Measurements from ENCODE around the gene SMOC2. TPM values are rescaled to one million over a fixed set of nuclear protein-coding genes. Genes with fewer than 3 reads are reported as not detected.

The SMOC2 gene
- total RNA-seq, 1 experiment from 2014 or later: 0.42 TPM

DNA sequence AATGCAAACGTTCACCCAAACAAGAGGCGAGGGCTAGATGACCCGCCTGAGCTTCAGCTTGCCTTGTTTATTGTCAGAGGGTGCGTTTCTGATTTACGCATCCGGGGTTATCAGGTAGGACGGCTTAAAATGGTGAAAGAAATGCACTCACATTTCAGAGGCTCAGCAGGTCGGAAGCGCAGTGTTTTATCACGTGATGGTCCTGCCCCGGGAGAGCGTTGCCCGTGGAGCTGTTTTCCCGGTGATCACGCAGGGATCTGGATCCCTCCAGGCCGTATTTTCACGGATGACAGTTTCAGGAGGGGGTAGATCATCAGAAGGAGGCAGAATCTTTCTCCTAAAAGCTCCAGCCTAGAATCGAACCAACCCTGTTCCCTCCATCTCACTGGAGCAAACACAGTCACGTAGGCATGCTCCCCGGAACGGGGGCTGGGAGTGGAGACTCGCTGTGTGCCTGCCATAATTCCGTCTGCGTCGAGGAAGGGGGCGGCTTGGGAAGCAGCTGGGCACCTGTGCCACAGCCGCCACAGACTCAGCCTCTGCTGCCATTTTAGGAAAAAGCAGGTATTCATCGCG, 121.7 kb downstream of the SMOC2 start:
- Histone ChIP-seq H3K4me3 (replicated peaks in 1 of 2; ENCODE audit: low read depth in 1 of 2, low read length in 2 of 2) (no peak overlapping the region), H2AFZ (ENCODE audit: low read depth, low read length, poor library complexity, severe bottlenecking) (no peak overlapping the region), H3K36me3 (ENCODE audit: control insufficient read depth in 1 of 2, insufficient read depth in 2 of 2, low read length in 2 of 2) (no peaks in the 10 kb centered on the region), H3K4me2 (ENCODE audit: low read length) (no peak overlapping the region), H3K4me1 (ENCODE audit: control insufficient read depth in 1 of 2, insufficient read depth in 2 of 2, low read length in 2 of 2) (peaks cover 0 to 4% of the 10 kb centered on the region in 2 experiments; a peak in 1 of 4 replicates), H3K27me3 (ENCODE audit: insufficient read depth, low read length) (no peaks in the 10 kb centered on the region), H3K9ac (ENCODE audit: low read length) (no peak overlapping the region), H3K9me2 (ENCODE audit: insufficient read depth) (no peaks in the 10 kb centered on the region), H3K9me3 (ENCODE audit: control insufficient read depth in 1 of 2, insufficient read depth in 1 of 2, low read depth in 1 of 2, low read length in 2 of 2) (no peaks in the 10 kb centered on the region; a peak in 1 of 4 replicates), H3K27ac (ENCODE audit: low read depth, low read length) (no peak overlapping the region), H3K79me2 (ENCODE audit: insufficient read depth, low read length) (no peaks in the 10 kb centered on the region), H4K20me1 (ENCODE audit: insufficient read depth) (no peaks in the 10 kb centered on the region)
- DNase-seq (ENCODE audit: low read depth, low spot score) (no peak), ATAC-seq (no peak)
- intact Hi-C loops (cut with micrococcal nuclease): no loop called here
- no peak for TF ChIP-seq YY1 (IDR thresholded peaks at IDR 0.05; ENCODE audit: extremely low read depth, insufficient replicate concordance, low read depth, low read length)
- TF ChIP-seq POLR2A (IDR thresholded peaks at IDR 0.05; ENCODE audit: borderline replicate concordance, extremely low read depth, insufficient read depth, insufficient read length): no peak
- TF ChIP-seq EGR1 (IDR thresholded peaks at IDR 0.05; ENCODE audit: low read depth): no peak
- TF ChIP-seq FOSL1 (IDR thresholded peaks at IDR 0.05; ENCODE audit: low read depth): no peak
- no peak for TF ChIP-seq SP1 (IDR thresholded peaks at IDR 0.05; ENCODE audit: low read depth)
- TF ChIP-seq ZNF274 (IDR thresholded peaks at IDR 0.05; ENCODE audit: low read depth, low read length): no peak
- no peak for TF ChIP-seq SIN3A (IDR thresholded peaks at IDR 0.05; ENCODE audit: low read depth)
- TF ChIP-seq ZFX (IDR thresholded peaks at IDR 0.05): no peak
- TF ChIP-seq, protein P1, sequence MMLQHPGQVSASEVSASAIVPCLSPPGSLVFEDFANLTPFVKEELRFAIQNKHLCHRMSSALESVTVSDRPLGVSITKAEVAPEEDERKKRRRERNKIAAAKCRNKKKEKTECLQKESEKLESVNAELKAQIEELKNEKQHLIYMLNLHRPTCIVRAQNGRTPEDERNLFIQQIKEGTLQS (IDR thresholded peaks at IDR 0.05): no peak
- POLR2A ChIA-PET: no interaction called here
- CTCF ChIA-PET: no interaction called here
- no TSS peak for BruUV-seq (replicated peaks)
- RAD21 ChIA-PET (ENCODE audit: low non-redundant PET in 1 of 2, low total read pairs in 2 of 2, uncharacterized antibody in 2 of 2, unreplicated experiment in 2 of 2): no interaction called here

- Histone ChIP-seq H3K9me3 (ENCODE audit: control insufficient read depth in 1 of 2, insufficient read depth in 1 of 2, low read depth in 1 of 2, low read length in 2 of 2) (no peaks in the 10 kb centered on the region; a peak in 1 of 4 replicates), H3K4me3 (replicated peaks in 1 of 2; ENCODE audit: low read depth in 1 of 2, low read length in 2 of 2) (no peak overlapping the region), H3K9ac (ENCODE audit: low read length) (no peak overlapping the region), H3K79me2 (ENCODE audit: insufficient read depth, low read length) (no peaks in the 10 kb centered on the region), H3K27ac (ENCODE audit: low read depth, low read length) (no peak overlapping the region), H3K36me3 (ENCODE audit: control insufficient read depth in 1 of 2, insufficient read depth in 2 of 2, low read length in 2 of 2) (no peaks in the 10 kb centered on the region), H3K9me2 (ENCODE audit: insufficient read depth) (no peaks in the 10 kb centered on the region), H3K4me2 (ENCODE audit: low read length) (no peak overlapping the region), H2AFZ (ENCODE audit: low read depth, low read length, poor library complexity, severe bottlenecking) (no peak overlapping the region), H4K20me1 (ENCODE audit: insufficient read depth) (no peaks in the 10 kb centered on the region), H3K27me3 (ENCODE audit: insufficient read depth, low read length) (no peaks in the 10 kb centered on the region), H3K4me1 (ENCODE audit: control insufficient read depth in 1 of 2, insufficient read depth in 2 of 2, low read length in 2 of 2) (peaks cover 0 to 4% of the 10 kb centered on the region in 2 experiments; a peak in 1 of 4 replicates)
- no TSS peak for BruUV-seq (replicated peaks)
- ChIA-PET CTCF (no interaction called here), RAD21 (ENCODE audit: low non-redundant PET in 1 of 2, low total read pairs in 2 of 2, uncharacterized antibody in 2 of 2, unreplicated experiment in 2 of 2) (no interaction called here), POLR2A (no interaction called here)
- DNase-seq (ENCODE audit: low read depth, low spot score) (no peak), ATAC-seq (no peak)
- intact Hi-C loops (cut with micrococcal nuclease): no loop called here
- TF ChIP-seq POLR2AphosphoS5 (IDR thresholded peaks at IDR 0.05; ENCODE audit: low read depth, low read length) (no peak), ELF1 (IDR thresholded peaks at IDR 0.05; ENCODE audit: borderline replicate concordance, low read depth) (no peak), ZBTB33 (IDR thresholded peaks at IDR 0.05; ENCODE audit: extremely low read depth, insufficient replicate concordance, low read length) (no peak), TCF7L2 (IDR thresholded peaks at IDR 0.05; ENCODE audit: borderline replicate concordance, extremely low read depth, insufficient read depth, insufficient read length) (no peak), CEBPB (IDR thresholded peaks at IDR 0.05; ENCODE audit: low read depth) (no peak), EGR1 (IDR thresholded peaks at IDR 0.05; ENCODE audit: low read depth) (no peak), ZFX (IDR thresholded peaks at IDR 0.05) (no peak), MAX (IDR thresholded peaks at IDR 0.05) (no peak)
- TF ChIP-seq, protein P1 (IDR thresholded peaks at IDR 0.05): no peak
Measured at GRCh38 chr6:168563656-168564055, 122.7 kb downstream of the SMOC2 start.
